SK-N-SH treated with all-trans-retinoic acid at 6 μM for 48 hours (cell line): ENCODE results near the gene CHST2.

Experiments used
- ATAC-seq: fragments of 200-7000 bp; cut with Tn5 transposase; 3 replicates; pipeline ENCODE4 v1.9.1; 2020; ENCODE audit warnings: mild to moderate bottlenecking, moderate library complexity
- ARNTL ChIP-seq: fragments of 450-650 bp; formaldehyde crosslinking; IDR thresholded peaks from 2 replicates; pipeline ENCODE4 v1.5.0; 2020; ENCODE audit warnings: low read depth, mild to moderate bottlenecking, moderate library complexity, borderline replicate concordance
- BACH2 ChIP-seq: fragments of 250-450 bp; sonication (Bioruptor Pico); IDR thresholded peaks from 2 replicates; pipeline ENCODE4 v1.9.0; 2021; ENCODE audit warnings: mild to moderate bottlenecking, borderline replicate concordance
- CREB5 ChIP-seq: fragments of 250-450 bp; sonication (Bioruptor Pico); IDR thresholded peaks from 2 replicates; pipeline ENCODE4 v1.5.1; 2020; ENCODE audit warnings: low read depth, mild to moderate bottlenecking, moderate library complexity
- CSDC2 ChIP-seq: fragments of 250-450 bp; sonication (Bioruptor Pico); IDR thresholded peaks from 2 replicates; pipeline ENCODE4 v1.5.0; 2020; ENCODE audit warnings: mild to moderate bottlenecking, moderate library complexity
- ESRRG ChIP-seq: fragments of 250-450 bp; sonication (Bioruptor Pico); IDR thresholded peaks from 2 replicates; pipeline ENCODE4 v1.6.1; 2021; ENCODE audit warnings: mild to moderate bottlenecking
- GLIS3 ChIP-seq: fragments of 250-450 bp; sonication (Bioruptor Pico); IDR thresholded peaks from 2 replicates; pipeline ENCODE4 v1.5.0; 2020; ENCODE audit warnings: mild to moderate bottlenecking, moderate library complexity
- ISL1 ChIP-seq: fragments of 250-450 bp; sonication (Bioruptor Pico); IDR thresholded peaks from 2 replicates; pipeline ENCODE4 v2.1.2; 2022; ENCODE audit warnings: mild to moderate bottlenecking, moderate library complexity
- OSR1 ChIP-seq: fragments of 250-450 bp; sonication (Bioruptor Pico); IDR thresholded peaks from 2 replicates; pipeline ENCODE4 v1.8.0; 2022; ENCODE audit warnings: moderate library complexity, mild to moderate bottlenecking, inconsistent platforms
- POU6F1 ChIP-seq: fragments of 250-450 bp; sonication (Bioruptor Pico); IDR thresholded peaks from 2 replicates; pipeline ENCODE4 v1.8.0; 2021; ENCODE audit warnings: low read depth, mild to moderate bottlenecking, moderate library complexity, borderline replicate concordance
- PPARA ChIP-seq: fragments of 250-450 bp; sonication (Bioruptor Pico); IDR thresholded peaks from 2 replicates; pipeline ENCODE4 v1.5.0; 2020; ENCODE audit warnings: mild to moderate bottlenecking, borderline replicate concordance
- RARB ChIP-seq: fragments of 250-450 bp; sonication (Bioruptor Pico); IDR thresholded peaks from 2 replicates; pipeline ENCODE4 v1.8.0; 2021; ENCODE audit warnings: mild to moderate bottlenecking, moderate library complexity
- SNAI2 ChIP-seq: fragments of 250-450 bp; sonication (Bioruptor Pico); IDR thresholded peaks from 2 replicates; pipeline ENCODE4 v1.5.0; 2020; ENCODE audit warnings: mild to moderate bottlenecking, moderate library complexity
- TCF4 ChIP-seq: fragments of 250-450 bp; sonication (Bioruptor Pico); IDR thresholded peaks from 2 replicates; pipeline ENCODE4 v1.8.0; 2021; ENCODE audit warnings: mild to moderate bottlenecking, moderate library complexity, borderline replicate concordance
- TOX ChIP-seq: fragments of 250-450 bp; sonication (Bioruptor Pico); IDR thresholded peaks from 2 replicates; pipeline ENCODE4 v1.8.0; 2021; ENCODE audit warnings: mild to moderate bottlenecking, moderate library complexity, borderline replicate concordance
- TSHZ2 ChIP-seq: fragments of 250-450 bp; sonication (Bioruptor Pico); IDR thresholded peaks from 2 replicates; pipeline ENCODE4 v1.5.0; 2020; ENCODE audit warnings: mild to moderate bottlenecking, moderate library complexity
- ZC3H10 ChIP-seq: fragments of 250-450 bp; sonication (Bioruptor Pico); IDR thresholded peaks from 2 replicates; pipeline ENCODE4 v1.5.1; 2021; ENCODE audit warnings: mild to moderate bottlenecking, moderate library complexity
- ZFP3 ChIP-seq: fragments of 250-450 bp; sonication (Bioruptor Pico); IDR thresholded peaks from 2 replicates; pipeline ENCODE4 v1.5.0; 2020; ENCODE audit warnings: mild to moderate bottlenecking, moderate library complexity
- ZFP30 ChIP-seq: fragments of 450-650 bp; formaldehyde crosslinking; IDR thresholded peaks from 2 replicates; pipeline ENCODE4 v1.5.0; 2022; ENCODE audit warnings: mild to moderate bottlenecking, moderate library complexity
- ZNF565 ChIP-seq: fragments of 450-650 bp; formaldehyde crosslinking; conservative IDR thresholded peaks from 2 replicates; pipeline ENCODE4 v1.5.0; 2020; ENCODE audit warnings: low read depth, mild to moderate bottlenecking, moderate library complexity
- ZNF70 ChIP-seq: fragments of 450-650 bp; formaldehyde crosslinking; IDR thresholded peaks from 2 replicates; pipeline ENCODE4 v1.5.0; 2020; ENCODE audit warnings: mild to moderate bottlenecking, moderate library complexity
- ZNF8 ChIP-seq: fragments of 450-650 bp; formaldehyde crosslinking; IDR thresholded peaks from 2 replicates; pipeline ENCODE4 v1.5.0; 2020; ENCODE audit warnings: mild to moderate bottlenecking, moderate library complexity
- TF ChIP-seq, protein P1 (sequence below): fragments of 250-450 bp; sonication (Bioruptor Pico); IDR thresholded peaks from 2 replicates; pipeline ENCODE4 v1.5.1; 2021; ENCODE audit warnings: mild to moderate bottlenecking, moderate library complexity
- TF ChIP-seq, protein P2 (sequence below): fragments of 250-450 bp; sonication (Bioruptor Pico); IDR thresholded peaks from 2 replicates; pipeline ENCODE4 v1.8.0; 2020; ENCODE audit warnings: mild to moderate bottlenecking, moderate library complexity, borderline replicate concordance

Gene CHST2

GRCh38 chr3:143099690-143100089, 19.9 kb upstream of the CHST2 start (continued):
- no peak for TF ChIP-seq ZC3H10 (CRISPR knock-in tag)
- TF ChIP-seq TOX (CRISPR knock-in tag), result no peak
- no peak for TF ChIP-seq ZNF8 (CRISPR knock-in tag)
- TF ChIP-seq, all 23 proteins: peak for 0

DNA sequence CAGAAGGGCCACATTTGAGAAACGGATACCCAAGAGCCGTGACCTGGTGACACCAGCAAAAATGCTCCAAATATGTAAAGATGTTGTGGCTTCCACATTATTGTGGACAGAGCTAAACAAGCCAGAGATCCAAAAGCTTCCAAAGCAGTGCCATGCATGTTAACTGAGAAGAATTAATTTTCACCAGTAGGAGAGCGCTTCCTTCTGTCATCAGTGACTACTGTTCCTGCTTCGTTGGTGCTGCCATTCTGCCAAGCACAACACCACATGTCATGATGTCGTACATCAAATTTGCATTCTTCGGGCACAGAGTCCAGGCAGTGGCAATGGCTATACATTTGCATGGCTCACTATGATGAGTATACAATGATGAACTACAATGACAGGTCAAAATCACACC, 19.1 kb upstream of the CHST2 start:
- TF ChIP-seq ZC3H10 (CRISPR knock-in tag) (no peak), ZFP3 (CRISPR knock-in tag) (no peak), POU6F1 (CRISPR knock-in tag) (no peak), OSR1 (CRISPR knock-in tag) (no peak), ESRRG (CRISPR knock-in tag) (no peak), CSDC2 (CRISPR knock-in tag) (no peak), ZNF8 (CRISPR knock-in tag) (no peak), GLIS3 (CRISPR knock-in tag) (no peak), BACH2 (CRISPR knock-in tag) (no peak), ZNF565 (CRISPR knock-in tag) (no peak), ZNF70 (CRISPR knock-in tag) (no peak), ISL1 (CRISPR knock-in tag) (no peak), ZFP30 (CRISPR knock-in tag) (no peak), ARNTL (CRISPR knock-in tag) (no peak), RARB (CRISPR knock-in tag) (no peak), TOX (CRISPR knock-in tag) (no peak)
- TF ChIP-seq, protein P1, sequence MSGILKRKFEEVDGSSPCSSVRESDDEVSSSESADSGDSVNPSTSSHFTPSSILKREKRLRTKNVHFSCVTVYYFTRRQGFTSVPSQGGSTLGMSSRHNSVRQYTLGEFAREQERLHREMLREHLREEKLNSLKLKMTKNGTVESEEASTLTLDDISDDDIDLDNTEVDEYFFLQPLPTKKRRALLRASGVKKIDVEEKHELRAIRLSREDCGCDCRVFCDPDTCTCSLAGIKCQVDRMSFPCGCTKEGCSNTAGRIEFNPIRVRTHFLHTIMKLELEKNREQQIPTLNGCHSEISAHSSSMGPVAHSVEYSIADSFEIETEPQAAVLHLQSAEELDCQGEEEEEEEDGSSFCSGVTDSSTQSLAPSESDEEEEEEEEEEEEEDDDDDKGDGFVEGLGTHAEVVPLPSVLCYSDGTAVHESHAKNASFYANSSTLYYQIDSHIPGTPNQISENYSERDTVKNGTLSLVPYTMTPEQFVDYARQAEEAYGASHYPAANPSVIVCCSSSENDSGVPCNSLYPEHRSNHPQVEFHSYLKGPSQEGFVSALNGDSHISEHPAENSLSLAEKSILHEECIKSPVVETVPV (CRISPR knock-in tag), result no peak
- TF ChIP-seq, protein P2, sequence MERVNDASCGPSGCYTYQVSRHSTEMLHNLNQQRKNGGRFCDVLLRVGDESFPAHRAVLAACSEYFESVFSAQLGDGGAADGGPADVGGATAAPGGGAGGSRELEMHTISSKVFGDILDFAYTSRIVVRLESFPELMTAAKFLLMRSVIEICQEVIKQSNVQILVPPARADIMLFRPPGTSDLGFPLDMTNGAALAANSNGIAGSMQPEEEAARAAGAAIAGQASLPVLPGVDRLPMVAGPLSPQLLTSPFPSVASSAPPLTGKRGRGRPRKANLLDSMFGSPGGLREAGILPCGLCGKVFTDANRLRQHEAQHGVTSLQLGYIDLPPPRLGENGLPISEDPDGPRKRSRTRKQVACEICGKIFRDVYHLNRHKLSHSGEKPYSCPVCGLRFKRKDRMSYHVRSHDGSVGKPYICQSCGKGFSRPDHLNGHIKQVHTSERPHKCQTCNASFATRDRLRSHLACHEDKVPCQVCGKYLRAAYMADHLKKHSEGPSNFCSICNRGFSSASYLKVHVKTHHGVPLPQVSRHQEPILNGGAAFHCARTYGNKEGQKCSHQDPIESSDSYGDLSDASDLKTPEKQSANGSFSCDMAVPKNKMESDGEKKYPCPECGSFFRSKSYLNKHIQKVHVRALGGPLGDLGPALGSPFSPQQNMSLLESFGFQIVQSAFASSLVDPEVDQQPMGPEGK (CRISPR knock-in tag), result no peak
- no peak for ATAC-seq

- TF ChIP-seq ZFP30 (CRISPR knock-in tag) (no peak), OSR1 (CRISPR knock-in tag) (no peak), SNAI2 (CRISPR knock-in tag) (no peak), ESRRG (CRISPR knock-in tag) (no peak), ISL1 (CRISPR knock-in tag) (no peak), PPARA (CRISPR knock-in tag) (no peak), CSDC2 (CRISPR knock-in tag) (no peak), ZFP3 (CRISPR knock-in tag) (no peak), TSHZ2 (CRISPR knock-in tag) (no peak), CREB5 (CRISPR knock-in tag) (no peak), ZC3H10 (CRISPR knock-in tag) (no peak), TCF4 (CRISPR knock-in tag) (no peak), ZNF70 (CRISPR knock-in tag) (no peak), POU6F1 (CRISPR knock-in tag) (no peak)
- TF ChIP-seq, protein P2 (CRISPR knock-in tag), result no peak
- no peak for ATAC-seq
Measured at GRCh38 chr3:143101792-143102381, 17.7 kb upstream of the CHST2 start.
